ENCODE data around the gene KRT16. TPM values are rescaled to one million over a fixed set of nuclear protein-coding genes. Genes with fewer than 3 reads are reported as not detected.
"Not testable (repeated sequence)": the region's sequence is repeated elsewhere in the genome, so short reads cannot be mapped to it uniquely, and the experiment has no call there.

The KRT16 gene
- total and polyA plus RNA-seq, 12 donors = 0.12 to 0.44 (median 0.15) TPM; not detected in 9

DNA sequence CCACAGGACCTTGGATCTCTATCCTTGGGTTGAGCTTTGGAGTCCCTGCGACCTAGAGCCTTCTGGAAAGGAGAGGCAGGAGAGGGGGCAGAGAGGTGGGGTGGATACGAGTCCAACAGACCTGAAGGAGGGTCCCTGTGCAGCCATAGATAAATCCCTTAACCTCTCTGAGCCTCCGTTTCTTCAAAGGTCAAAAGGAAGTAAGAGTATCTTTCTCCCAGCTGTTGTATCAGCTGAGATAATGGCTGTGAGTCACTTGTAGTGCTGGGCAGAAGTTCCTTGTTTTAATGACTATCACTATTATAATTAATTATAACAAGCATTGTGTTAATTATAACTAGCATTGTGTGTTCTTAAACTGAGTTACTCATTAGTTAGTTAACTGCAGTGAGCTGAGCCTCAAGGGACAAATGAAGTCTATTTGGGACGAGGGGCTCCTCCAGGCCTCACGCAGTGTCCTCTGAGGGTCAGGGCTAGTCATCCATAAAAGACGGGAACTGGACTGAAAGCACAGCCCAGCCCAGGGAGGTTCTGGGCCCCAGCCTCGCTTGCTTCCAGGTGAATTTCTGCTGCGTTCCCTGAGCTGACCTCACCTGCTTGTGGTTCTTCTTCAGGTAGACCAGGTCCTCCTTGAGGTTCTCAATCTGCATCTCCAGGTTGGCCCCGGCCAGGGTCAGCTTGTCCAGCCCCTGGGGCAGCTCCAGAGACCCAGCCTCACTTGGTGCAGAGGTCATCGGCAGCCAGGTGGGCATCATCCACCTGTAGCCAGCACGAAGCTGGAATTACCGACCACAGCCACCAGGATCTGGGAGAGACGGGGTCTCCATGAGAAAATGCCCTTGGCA, 17.5 kb upstream of the KRT16 start:
- intact Hi-C loops (cut with DNase I) = no loop called here
- TF ChIP-seq, protein P1, sequence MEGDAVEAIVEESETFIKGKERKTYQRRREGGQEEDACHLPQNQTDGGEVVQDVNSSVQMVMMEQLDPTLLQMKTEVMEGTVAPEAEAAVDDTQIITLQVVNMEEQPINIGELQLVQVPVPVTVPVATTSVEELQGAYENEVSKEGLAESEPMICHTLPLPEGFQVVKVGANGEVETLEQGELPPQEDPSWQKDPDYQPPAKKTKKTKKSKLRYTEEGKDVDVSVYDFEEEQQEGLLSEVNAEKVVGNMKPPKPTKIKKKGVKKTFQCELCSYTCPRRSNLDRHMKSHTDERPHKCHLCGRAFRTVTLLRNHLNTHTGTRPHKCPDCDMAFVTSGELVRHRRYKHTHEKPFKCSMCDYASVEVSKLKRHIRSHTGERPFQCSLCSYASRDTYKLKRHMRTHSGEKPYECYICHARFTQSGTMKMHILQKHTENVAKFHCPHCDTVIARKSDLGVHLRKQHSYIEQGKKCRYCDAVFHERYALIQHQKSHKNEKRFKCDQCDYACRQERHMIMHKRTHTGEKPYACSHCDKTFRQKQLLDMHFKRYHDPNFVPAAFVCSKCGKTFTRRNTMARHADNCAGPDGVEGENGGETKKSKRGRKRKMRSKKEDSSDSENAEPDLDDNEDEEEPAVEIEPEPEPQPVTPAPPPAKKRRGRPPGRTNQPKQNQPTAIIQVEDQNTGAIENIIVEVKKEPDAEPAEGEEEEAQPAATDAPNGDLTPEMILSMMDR (IDR thresholded peaks at IDR 0.05) = no peak
- H3K27me3 ChIP-seq = peaks cover 0 to 9% (median 0%) of the 10 kb centered on the region in 7 donors
- ATAC-seq = no peak
- no peaks in the 10 kb centered on the region for H3K36me3 ChIP-seq
- no peak overlapping the region for H3K4me3 ChIP-seq
- H3K9me3 ChIP-seq = no peaks in the 10 kb centered on the region
- H3K27ac ChIP-seq = no peak overlapping the region
- DNase-seq = no peak
- H3K4me1 ChIP-seq = peaks cover under 1 to 10% (median 5%) of the 10 kb centered on the region in 9 donors
- WGBS, 2 donors = 82 to 84% methylated on average over 13 of the region's 13 CpGs

DNA sequence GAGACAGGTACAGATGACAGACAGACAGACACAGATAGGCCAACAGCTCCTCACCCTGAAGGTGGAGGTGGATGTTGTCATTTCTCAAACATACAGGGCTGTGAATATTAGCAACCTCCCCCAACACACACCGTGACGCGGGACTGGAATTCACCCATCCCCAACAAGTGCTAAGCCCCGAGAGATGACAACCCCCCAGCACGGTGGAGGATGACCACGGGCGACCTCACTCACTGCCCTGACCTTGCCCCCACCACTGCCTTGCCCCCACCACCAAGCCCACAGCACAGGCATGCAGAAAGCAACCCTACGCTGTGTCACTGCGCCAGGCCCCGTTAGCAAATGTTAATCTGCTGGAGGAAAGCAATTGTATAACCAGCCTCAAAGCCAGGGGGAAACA, 16.7 kb upstream of the KRT16 start:
- Histone ChIP-seq H3K4me1 (peaks cover 0 to 5% (median 0%) of the 10 kb centered on the region in 9 donors), H3K36me3 (no peaks in the 10 kb centered on the region), H3K27me3 (peaks cover 0 to 11% (median 0%) of the 10 kb centered on the region in 7 donors), H3K9me3 (no peaks in the 10 kb centered on the region), H3K4me3 (no peak overlapping the region), H3K27ac (no peak overlapping the region)
- intact Hi-C loops (cut with DNase I) = no loop called here
- ATAC-seq (no peak), DNase-seq (no peak)
- TF ChIP-seq, protein P1 (IDR thresholded peaks at IDR 0.05) = no peak
- 82 to 87% methylated on average over 10 of the region's 10 CpGs for WGBS, 2 donors

DNA sequence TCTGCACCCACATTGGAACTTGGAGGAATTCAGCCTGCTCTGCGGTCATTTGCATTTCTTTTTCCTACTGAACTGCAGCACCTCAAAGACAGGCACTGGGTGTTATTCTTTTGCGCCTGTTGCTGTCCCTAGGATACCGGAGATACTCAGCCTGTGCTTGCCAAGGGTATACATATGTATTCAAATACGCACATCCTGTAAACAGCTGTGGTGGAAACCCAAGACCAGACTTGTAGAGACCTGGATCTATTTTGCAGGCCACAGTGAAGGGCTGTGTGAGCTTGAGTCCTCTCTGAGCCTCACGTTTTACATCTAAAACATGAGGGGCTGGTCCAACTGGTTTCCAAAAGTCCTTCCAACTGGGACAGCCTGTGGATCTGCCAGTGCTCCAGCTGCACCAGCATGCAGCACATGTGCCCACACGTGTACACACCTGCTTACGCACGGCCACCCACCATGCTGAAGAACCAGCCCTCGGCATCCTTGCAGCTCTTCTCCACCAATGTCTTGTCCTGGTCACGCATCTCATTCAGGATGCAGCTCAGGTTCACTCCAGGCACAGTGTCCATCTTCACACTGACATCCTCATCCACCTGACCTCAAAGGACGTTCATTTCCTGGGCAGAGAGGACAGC, 16.2 kb upstream of the KRT16 start:
- ATAC-seq; intact Hi-C loops (cut with DNase I); H3K4me3 ChIP-seq; H3K36me3 ChIP-seq; H3K4me1 ChIP-seq; H3K27ac ChIP-seq; DNase-seq; H3K9me3 ChIP-seq: not testable (repeated sequence)
- 85 to 89% methylated on average over 11 of the region's 11 CpGs for WGBS, 2 donors
- H3K27me3 ChIP-seq = peaks cover 0 to 11% (median 0%) of the 10 kb centered on the region in 7 donors

DNA sequence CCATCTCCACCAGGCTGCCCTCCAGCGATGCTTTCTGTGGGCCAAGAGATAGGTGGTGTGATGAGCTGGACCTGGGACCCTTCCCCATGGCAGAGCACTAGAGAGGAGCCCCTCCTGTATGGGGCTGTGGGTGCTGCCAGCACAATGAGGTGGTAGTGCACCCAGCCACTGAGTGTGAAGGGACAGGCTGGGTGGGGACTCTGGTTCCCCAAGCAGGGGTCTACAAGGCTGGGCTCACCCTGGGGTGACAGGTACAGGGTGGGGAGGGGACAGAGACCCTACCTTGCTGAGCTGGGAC, 15.5 kb upstream of the KRT16 start:
- ATAC-seq; H3K9me3 ChIP-seq; intact Hi-C loops (cut with DNase I); H3K4me1 ChIP-seq; H3K4me3 ChIP-seq; H3K27ac ChIP-seq; DNase-seq; H3K36me3 ChIP-seq: not testable (repeated sequence)
- 56 to 67% methylated on average over 1 of the region's 1 CpG for WGBS, 2 donors
- H3K27me3 ChIP-seq = peaks cover 0 to 11% (median 0%) of the 10 kb centered on the region in 7 donors

DNA sequence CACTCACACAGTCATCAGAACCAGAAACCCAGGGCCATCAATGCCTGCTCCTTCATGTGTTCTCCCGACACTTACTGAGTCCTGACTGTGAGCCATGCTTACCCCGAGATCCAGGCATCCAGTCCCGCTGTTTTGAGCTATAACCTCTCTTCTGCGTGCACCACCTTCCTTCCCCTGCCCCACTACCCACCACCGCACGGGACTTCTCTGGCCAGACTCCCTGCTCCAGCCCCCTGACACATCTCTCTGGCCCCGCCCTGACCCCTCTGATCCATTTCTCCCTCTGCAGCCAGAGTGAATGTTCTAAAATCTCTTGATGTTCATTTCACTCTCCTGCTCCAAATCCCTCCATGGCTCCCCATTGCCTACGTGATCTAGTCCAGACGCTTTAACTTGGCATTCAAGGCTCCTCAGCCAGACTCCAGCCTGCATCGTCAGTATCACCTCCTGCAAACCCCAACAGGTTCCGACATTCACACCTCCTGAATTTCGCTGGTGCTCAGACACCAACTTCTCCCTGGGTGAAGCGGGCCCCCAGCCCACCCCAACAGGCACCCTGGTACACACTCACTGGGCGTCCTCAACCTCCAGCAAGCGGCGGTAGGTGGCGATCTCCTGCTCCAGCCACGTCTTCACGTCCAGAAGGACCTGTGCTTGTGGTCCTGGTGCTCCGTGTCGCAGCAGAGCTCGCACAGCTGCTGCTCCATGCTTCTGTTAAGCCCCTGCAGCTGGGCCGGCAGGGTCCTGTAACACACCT, 14.9 kb upstream of the KRT16 start:
- Histone ChIP-seq H3K4me3 (no peak overlapping the region), H3K36me3 (no peaks in the 10 kb centered on the region), H3K4me1 (peaks cover 0 to 5% (median 0%) of the 10 kb centered on the region in 9 donors), H3K27ac (no peak overlapping the region), H3K27me3 (peaks cover 0 to 11% (median 0%) of the 10 kb centered on the region in 7 donors), H3K9me3 (no peaks in the 10 kb centered on the region)
- ATAC-seq (no peak), DNase-seq (no peak)
- TF ChIP-seq, protein P1 (IDR thresholded peaks at IDR 0.05) = no peak
- intact Hi-C loops (cut with DNase I) = no loop called here
- 87 to 89% methylated on average over 23 of the region's 23 CpGs for WGBS, 2 donors

DNA sequence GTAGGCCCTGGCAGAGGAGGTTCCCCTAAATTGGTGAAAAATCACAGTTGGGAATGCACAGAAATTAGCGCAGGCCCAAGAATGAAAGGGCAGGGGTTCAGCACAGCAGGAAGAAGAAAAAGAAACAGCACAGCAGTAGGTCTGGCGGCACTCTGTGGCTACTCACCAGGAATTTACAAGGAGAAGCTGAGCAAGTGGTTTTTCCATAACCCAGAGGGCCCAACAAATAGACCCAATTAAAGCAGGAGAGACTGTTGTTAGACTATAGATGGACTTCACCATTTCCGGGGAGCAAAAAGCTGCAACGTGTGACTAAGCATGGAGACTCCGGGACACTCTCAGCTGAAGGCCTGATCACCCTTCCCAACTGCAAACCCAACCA, 14.3 kb upstream of the KRT16 start:
- H3K27ac ChIP-seq; H3K4me1 ChIP-seq; H3K4me3 ChIP-seq; DNase-seq; H3K36me3 ChIP-seq; ATAC-seq; H3K9me3 ChIP-seq; intact Hi-C loops (cut with DNase I): not testable (repeated sequence)
- H3K27me3 ChIP-seq = peaks cover 0 to 11% (median 0%) of the 10 kb centered on the region in 7 donors
- 85 to 88% methylated on average over 5 of the region's 5 CpGs for WGBS, 2 donors

DNA sequence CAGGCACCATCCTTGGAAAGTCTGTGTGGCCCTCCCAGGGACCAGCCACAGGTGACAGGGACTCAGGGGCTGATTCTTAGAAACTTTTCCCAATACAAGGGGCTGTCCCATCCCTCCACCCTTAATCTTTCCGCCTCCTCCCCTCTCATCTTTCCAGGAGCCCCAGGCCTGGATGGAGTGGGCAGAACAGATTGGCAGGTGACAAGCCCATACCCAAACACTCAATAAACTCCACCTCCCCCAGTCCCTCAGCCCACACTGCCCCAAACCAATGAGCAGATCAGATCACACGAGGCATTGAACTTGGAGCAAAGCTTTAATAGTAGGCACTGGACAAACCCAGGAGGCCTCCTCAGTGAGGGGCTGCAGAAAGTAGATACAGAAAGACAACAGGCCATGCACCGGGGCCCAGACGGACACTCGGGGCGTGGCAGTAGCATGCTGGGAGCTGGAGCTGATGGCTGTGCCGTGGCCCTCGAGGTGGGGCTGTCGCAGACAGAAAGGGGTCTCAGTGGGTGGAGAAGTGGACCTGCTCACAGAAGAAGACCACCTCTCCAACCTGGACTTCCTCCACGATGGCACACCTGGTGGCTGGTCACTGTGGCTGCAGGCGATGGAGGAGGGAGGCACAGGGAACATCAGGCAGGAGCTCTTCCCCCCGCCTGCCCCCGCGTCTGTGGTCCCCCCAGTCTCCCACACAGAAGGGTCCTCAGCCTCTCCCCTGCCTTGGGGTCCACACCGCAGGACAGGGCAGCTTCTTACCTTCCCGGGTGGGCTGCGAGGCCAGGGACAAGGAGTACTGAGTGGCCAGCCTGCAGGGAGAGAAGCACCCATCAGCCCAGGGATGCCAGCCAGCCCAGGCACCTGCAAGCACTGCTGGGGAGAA, 13.7 kb upstream of the KRT16 start:
- intact Hi-C loops (cut with DNase I); DNase-seq; H3K9me3 ChIP-seq; ATAC-seq; H3K27ac ChIP-seq; H3K4me3 ChIP-seq; H3K36me3 ChIP-seq; H3K4me1 ChIP-seq: not testable (repeated sequence)
- 89 to 91% methylated on average over 17 of the region's 17 CpGs for WGBS, 2 donors
- peaks cover 0 to 11% (median 0%) of the 10 kb centered on the region in 7 donors for H3K27me3 ChIP-seq
